Stomach smooth muscle (tissue), 2 donors: ENCODE data around the gene LYSMD3.

Experiments used
- H3K27ac ChIP-seq: one replicate; pipeline ENCODE4 v1.7.0; 2013; ENCODE audit warnings: mild to moderate bottlenecking, low read length, inconsistent platforms
- H3K27me3 ChIP-seq, 2 donors: one replicate each; pipeline ENCODE4 v1.7.0; 2013; ENCODE audit warnings: low read length in 2 of 2; ENCODE audit not compliant: insufficient read depth in 2 of 2, control insufficient read depth in 1 of 2
- H3K36me3 ChIP-seq, 2 donors: one replicate each; pipeline ENCODE4 v1.7.0; 2013; ENCODE audit warnings: low read length in 2 of 2; ENCODE audit not compliant: control insufficient read depth in 2 of 2, insufficient read depth in 2 of 2
- H3K4me1 ChIP-seq: one replicate; pipeline ENCODE4 v1.7.0; 2013; ENCODE audit warnings: low read length; ENCODE audit not compliant: control insufficient read depth, insufficient read depth
- H3K4me3 ChIP-seq, 2 donors: one replicate each; pipeline ENCODE4 v1.7.0; 2013; ENCODE audit warnings: low read length in 2 of 2
- H3K9ac ChIP-seq, 2 donors: one replicate each; pipeline ENCODE4 v1.7.0; 2013; ENCODE audit warnings: low read length in 2 of 2, mild to moderate bottlenecking in 1 of 2
- H3K9me3 ChIP-seq, 2 donors: one replicate each; pipeline ENCODE4 v1.7.0; 2013; ENCODE audit warnings: low read length in 2 of 2; ENCODE audit not compliant: control insufficient read depth in 2 of 2
- donor health status: healthy.
- donor health status: Pancreatic carcinoma.

The LYSMD3 gene

DNA sequence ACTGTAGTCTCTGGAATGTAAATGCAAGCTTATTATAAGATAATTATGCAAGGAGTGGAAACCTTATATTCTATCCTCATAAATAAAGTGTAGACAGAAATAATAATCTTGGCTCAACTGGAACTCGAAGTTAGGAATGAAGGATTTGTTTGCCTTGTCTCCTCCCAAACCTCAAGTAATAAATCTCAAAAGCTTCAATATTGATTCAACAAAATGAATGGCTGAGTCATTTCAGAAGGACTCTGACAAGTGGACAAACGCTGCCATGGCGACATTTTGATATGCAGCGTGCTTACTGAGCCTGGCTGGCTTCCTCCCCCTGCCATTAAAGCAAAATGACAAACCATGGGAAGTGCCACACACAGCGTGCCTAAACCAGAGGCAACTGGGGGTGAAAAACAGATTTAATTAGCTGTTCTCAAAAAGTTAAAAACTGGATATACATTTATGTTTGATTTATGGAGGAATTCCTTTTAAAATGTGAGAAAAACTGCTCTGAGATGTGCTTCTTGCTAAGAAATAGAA is 18.7 kb upstream of the LYSMD3 start:
- H3K36me3 ChIP-seq = no peaks in the 10 kb centered on the region
- no peak overlapping the region for H3K9ac ChIP-seq
- no peaks in the 10 kb centered on the region for H3K4me1 ChIP-seq
- H3K9me3 ChIP-seq = no peaks in the 10 kb centered on the region
- peaks cover 2 to 9% of the 10 kb centered on the region in 2 donors for H3K27me3 ChIP-seq
- no peak overlapping the region for H3K27ac ChIP-seq
- H3K4me3 ChIP-seq = no peak overlapping the region

DNA sequence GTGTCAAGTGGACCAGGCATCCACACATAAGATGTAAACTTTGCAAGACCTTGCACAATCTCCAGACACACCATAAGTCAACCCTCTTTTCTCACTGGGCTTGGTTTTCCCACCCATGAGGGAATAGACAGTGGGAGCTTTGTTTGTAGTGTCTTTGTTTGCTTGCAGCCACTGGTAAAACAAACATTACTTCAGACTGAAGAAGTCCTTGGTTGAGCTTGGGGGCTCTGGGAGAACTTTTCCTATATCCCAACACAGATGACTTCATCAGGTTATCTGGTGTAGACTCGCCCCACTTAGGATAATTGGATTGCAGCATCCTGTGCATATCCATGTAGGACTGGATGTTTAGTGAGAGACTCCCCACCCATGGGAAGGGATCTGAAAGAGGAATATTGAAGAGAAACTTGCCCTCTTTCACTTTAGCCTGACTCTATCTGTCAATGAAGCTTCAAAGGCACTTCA is 17.7 kb upstream of the LYSMD3 start:
- Histone ChIP-seq H3K27me3 (peaks cover 2 to 9% of the 10 kb centered on the region in 2 donors), H3K4me3 (no peak overlapping the region), H3K9me3 (no peaks in the 10 kb centered on the region), H3K36me3 (no peaks in the 10 kb centered on the region), H3K9ac (no peak overlapping the region), H3K4me1 (no peaks in the 10 kb centered on the region), H3K27ac (no peak overlapping the region)

DNA sequence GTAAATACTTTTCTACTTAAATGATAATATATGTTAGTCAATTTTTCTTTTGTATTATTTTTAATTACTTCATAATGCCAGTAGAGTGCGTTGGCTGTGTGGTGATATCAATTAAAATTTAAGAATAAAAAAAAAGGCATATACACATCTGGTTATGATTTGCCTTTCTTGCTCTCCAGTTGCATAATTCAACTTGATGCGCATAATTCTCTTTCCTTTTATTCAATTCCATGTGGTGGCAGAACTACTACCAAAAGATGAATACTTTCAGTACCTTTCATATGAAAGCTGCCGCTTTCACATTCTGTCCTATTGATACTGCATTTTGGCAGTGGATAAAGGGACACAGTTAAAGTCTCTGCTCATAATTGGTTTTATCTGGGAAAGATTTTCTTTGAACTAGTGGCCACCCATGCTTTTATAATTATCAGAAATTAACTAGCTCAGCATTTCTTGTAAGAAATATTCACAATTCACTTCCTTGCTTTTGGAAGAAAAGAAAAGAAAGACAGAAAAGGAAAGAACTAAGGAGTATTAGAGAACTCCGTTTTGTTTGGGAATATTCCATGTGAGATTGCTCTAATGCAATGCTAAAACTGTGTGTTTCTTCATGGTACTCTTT is 16.9 kb upstream of the LYSMD3 start:
- Histone ChIP-seq H3K4me1 (no peaks in the 10 kb centered on the region), H3K4me3 (no peak overlapping the region), H3K27me3 (peaks cover 2 to 9% of the 10 kb centered on the region in 2 donors), H3K36me3 (no peaks in the 10 kb centered on the region), H3K9me3 (no peaks in the 10 kb centered on the region), H3K9ac (no peak overlapping the region), H3K27ac (no peak overlapping the region)

DNA sequence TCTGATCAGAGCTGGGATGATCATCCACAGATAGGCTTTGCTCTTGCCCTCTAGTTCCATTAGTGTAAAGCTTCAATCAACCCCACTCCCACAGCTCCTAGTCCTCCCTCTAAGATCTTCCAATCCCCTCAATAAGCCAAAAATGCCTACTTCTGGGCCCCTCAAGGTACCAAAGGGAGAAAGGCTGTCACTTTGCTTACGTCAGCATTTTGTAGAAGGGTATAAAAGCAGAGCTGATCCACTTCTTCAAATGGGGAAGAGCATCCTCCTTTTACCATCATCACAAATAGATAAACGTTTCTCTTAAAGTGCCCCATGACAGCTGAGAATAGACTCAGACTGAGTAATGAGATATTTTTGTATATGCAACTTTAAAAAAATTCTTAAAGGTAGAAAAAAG is 16.1 kb upstream of the LYSMD3 start:
- H3K27ac ChIP-seq = no peak overlapping the region
- peaks cover 2 to 9% of the 10 kb centered on the region in 2 donors for H3K27me3 ChIP-seq
- no peaks in the 10 kb centered on the region for H3K9me3 ChIP-seq
- H3K4me1 ChIP-seq = no peaks in the 10 kb centered on the region
- H3K9ac ChIP-seq = no peak overlapping the region
- H3K4me3 ChIP-seq = no peak overlapping the region
- H3K36me3 ChIP-seq = no peaks in the 10 kb centered on the region

DNA sequence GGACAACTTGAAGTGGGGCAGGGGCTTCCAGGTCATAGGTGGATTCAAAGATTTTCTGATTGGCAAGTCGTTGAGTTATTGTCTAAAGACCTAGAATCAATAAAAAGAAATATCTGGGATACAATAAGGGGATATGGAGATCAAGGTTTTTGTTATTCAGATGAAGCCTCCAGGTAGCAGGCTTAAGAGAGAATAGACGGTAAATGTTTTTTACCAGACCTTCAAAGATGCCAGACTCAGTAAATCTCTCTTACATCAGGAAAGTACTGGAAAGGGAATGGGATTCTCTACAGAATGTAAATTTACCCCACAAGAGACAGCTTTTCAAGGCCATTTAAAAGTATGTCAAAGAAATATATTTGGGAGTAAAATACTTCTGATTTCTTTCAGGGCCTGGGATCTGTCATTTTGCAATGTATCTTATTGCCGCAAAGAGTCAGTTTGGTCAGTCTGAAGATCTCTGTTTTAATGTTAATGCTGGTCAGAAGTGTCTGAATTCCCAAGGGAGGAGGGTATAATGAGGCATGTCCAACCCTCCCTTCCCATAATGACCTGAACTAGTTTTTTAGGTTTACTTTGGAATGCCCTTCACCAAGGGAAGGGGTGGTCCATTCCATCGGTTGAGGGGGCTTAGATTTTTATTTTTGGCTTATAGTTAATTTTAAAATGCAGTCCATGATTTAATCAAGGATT is 13.6 kb upstream of the LYSMD3 start:
- H3K36me3 ChIP-seq = no peaks in the 10 kb centered on the region

DNA sequence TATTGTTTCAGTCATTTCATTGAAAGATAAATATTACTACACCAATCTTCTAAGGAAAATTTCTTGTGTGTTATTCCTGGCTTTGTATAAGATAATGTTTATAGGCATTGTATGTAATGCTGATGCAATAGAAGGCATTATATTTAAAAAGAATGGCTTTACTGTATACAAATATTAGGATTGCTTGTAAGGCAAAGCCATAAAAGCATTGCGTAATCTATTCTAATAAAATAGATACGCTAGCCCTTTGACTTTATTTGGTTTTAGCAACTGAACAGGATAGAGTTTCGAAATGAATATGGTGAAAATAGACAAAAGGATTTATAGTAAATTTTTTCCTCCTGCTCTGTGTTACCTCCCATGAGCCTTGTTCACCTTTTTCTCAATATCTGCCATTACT is 5.5 kb upstream of the LYSMD3 start:
- Histone ChIP-seq H3K36me3 (no peaks in the 10 kb centered on the region), H3K9ac (no peak overlapping the region), H3K4me3 (no peak overlapping the region), H3K27me3 (no peaks in the 10 kb centered on the region), H3K9me3 (no peaks in the 10 kb centered on the region), H3K27ac (no peak overlapping the region), H3K4me1 (no peaks in the 10 kb centered on the region)

More for the DNA sequence above, 13.6 kb upstream of the LYSMD3 start:
- H3K9me3 ChIP-seq = no peaks in the 10 kb centered on the region
- peaks cover 2 to 7% of the 10 kb centered on the region in 2 donors for H3K27me3 ChIP-seq
- no peak overlapping the region for H3K9ac ChIP-seq
- no peak overlapping the region for H3K27ac ChIP-seq
- H3K4me3 ChIP-seq = no peak overlapping the region
- H3K4me1 ChIP-seq = no peaks in the 10 kb centered on the region

DNA sequence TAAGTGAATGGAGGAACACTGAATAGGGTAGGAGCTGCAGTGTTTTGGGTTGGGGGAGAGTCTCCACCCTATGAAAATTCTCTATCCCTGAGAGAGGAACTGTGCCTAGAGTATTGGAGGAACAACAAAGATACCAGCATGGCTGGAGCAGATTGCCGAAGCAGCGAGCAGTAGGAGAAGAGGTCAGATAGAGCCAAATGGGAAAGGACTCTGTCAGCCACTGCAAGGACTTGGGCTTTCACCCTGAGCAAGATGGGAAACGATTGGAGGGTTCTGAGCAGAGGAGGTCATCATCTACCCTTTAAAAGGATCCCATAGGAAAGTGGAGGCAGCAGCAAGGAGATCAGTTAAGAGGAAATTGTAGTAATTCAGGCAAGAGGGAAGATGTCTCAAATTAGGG is 4.4 kb upstream of the LYSMD3 start:
- H3K4me1 ChIP-seq = no peaks in the 10 kb centered on the region
- H3K36me3 ChIP-seq = no peaks in the 10 kb centered on the region
- no peak overlapping the region for H3K27ac ChIP-seq
- no peaks in the 10 kb centered on the region for H3K9me3 ChIP-seq
- H3K4me3 ChIP-seq = no peak overlapping the region
- no peaks in the 10 kb centered on the region for H3K27me3 ChIP-seq
- H3K9ac ChIP-seq = no peak overlapping the region

DNA sequence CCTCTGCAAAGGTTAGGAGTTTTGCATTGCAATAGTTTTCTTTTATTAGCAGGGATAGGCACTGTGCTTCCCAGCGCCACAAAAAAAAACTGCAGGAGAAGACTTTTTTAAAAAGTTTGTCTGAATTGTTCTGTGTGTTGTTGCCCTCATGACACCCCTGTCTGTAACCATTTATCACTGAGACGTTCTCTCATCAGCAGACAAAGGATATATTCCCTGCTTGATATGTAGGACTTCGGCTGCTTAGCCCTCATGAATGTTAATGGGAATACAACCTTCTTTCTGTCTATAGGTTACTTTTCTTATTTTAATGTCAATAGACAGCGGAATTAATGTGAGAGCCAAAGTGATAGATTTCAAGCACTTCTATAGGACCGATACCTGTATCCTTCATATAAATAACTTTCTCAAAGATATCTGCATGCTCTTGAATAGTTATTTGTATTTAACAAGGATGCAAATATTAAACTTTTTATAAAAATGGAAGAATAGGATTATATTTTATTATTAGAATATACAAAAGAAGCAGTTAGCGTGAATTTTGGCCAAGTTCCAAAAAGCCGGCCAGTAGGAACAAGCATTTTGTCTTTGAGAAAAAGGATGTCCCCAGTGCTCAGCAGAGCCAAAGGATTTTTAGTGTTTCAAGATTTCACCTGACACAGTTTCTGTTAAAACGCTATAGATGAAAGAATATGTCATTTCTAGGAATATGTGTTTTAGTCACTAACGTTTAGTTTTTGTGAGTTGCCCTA is 1.5 kb upstream of the LYSMD3 start:
- Histone ChIP-seq H3K27me3 (no peaks in the 10 kb centered on the region), H3K36me3 (no peaks in the 10 kb centered on the region), H3K4me1 (no peaks in the 10 kb centered on the region), H3K9me3 (no peaks in the 10 kb centered on the region), H3K9ac (peak overlapping the region in 1 of 2 donors; percentile 34), H3K4me3 (peak overlapping the region; percentile 35 to 76), H3K27ac (no peak overlapping the region)

DNA sequence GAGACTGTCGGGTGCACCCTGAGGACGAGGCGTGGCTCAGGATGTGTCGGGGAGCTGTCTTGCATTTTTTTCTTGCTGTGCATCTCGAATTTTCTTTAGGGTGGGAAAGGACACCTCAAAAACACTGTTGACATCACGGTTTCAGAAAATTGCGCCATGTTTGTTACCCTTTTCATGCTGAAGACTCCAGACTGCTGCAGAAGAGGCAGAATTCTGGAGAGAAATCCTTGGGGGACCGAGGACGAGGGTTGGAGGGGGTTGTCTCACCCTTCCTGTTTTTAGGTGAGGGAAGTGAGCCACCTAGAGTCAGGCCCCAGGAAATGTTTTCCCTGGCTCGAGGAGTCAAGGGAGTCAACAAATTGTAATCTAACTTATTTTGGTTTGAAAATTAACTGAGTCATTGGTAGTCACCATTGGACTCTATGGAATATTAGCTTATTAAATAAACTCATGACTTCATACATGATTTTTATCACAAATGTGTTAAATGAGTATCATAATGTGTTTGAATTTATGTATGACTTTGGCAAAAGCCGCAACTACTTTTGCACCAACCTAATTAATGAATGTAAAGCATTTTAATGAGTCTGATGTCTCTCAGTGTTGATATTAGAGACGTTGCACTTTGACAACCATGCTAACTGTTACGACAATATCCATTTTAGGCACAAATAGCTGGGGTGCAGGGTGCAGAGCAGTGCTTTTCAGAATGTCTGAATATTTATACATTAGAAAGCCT is 724 bp upstream of the LYSMD3 start:
- Histone ChIP-seq H3K9me3 (no peaks in the 10 kb centered on the region), H3K9ac (peak overlapping the region; percentile 34 to 69), H3K36me3 (no peaks in the 10 kb centered on the region), H3K27ac (peak overlapping the region; percentile 50), H3K4me3 (peak overlapping the region; percentile 76 to 97), H3K4me1 (no peaks in the 10 kb centered on the region), H3K27me3 (no peaks in the 10 kb centered on the region)

DNA sequence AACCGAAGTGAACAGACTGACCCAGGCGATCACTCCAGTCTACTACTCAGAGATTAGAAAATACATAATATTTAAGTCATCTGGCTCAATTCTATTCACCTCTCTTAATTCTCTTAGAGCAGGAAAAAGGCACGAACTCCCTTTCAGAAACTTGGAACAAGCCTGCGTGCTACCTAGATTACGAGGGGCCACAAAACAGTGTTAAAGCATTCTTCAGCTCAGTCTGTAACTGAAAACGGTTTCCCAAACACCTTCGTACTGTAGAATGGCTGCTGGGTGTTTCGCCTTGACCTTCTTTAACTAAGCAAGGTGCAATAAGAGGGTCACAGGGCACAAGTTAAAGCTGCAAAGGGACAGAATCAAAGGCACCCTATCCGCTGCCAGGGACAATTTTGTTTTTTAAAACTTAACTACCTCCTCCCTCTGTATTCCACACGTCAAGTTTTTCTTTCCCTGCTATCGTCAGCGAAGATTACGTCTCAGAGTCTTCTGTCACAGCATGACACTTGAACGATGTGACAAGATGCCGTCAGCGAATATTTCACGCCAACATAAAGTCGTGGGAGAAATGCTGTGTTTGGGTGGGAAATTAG is 687 bp downstream of the LYSMD3 start:
- H3K4me1 ChIP-seq = no peaks in the 10 kb centered on the region
- H3K36me3 ChIP-seq = peaks cover 0 to 6% of the 10 kb centered on the region in 2 donors
- H3K9me3 ChIP-seq = no peaks in the 10 kb centered on the region
- H3K4me3 ChIP-seq = peak overlapping the region; percentile 97 to 98
- no peaks in the 10 kb centered on the region for H3K27me3 ChIP-seq
- peak overlapping the region; percentile 83 for H3K27ac ChIP-seq
- peak overlapping the region; percentile 96 to 97 for H3K9ac ChIP-seq
